ENCODE measurements around the gene CTDSPL.

DNA sequence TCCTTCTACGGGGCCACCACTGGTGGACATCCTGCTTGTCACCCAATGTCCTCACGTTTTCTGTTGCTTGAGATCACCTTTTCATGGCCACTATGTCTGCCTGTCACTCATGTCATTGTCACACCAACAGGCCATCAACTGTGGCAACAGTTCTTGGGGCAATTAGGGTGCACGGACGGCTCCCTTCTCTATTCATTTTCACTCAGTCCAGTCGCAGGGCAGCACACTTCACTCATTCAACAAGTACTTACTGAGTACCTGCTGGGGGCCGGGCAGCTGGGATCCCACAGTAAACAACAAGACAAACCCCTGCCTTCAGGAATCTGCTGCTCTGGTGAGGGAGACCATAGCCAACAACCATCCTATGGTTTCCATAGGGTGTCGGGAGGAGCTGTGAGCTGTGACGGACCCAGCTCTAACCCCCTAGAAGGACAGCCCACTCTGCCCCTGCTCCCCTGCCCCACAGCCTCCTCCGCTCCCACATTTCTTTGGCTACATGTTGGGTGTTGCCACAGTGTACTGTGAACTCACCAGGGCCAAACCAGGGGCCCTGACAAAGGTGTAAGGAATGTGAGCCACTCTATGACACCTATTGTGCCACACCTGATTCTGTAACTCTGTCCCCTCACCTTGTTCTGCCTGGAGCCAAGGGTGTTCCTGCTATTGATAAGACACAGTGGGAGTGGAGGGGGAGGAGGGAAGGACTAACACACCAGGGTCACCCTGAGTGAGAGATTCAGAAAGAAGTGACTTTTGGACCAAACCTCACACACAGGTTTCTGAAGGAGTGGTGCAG, 130.8 kb downstream of the CTDSPL start:
- TF ChIP-seq, protein P1, sequence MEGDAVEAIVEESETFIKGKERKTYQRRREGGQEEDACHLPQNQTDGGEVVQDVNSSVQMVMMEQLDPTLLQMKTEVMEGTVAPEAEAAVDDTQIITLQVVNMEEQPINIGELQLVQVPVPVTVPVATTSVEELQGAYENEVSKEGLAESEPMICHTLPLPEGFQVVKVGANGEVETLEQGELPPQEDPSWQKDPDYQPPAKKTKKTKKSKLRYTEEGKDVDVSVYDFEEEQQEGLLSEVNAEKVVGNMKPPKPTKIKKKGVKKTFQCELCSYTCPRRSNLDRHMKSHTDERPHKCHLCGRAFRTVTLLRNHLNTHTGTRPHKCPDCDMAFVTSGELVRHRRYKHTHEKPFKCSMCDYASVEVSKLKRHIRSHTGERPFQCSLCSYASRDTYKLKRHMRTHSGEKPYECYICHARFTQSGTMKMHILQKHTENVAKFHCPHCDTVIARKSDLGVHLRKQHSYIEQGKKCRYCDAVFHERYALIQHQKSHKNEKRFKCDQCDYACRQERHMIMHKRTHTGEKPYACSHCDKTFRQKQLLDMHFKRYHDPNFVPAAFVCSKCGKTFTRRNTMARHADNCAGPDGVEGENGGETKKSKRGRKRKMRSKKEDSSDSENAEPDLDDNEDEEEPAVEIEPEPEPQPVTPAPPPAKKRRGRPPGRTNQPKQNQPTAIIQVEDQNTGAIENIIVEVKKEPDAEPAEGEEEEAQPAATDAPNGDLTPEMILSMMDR (IDR thresholded peaks at IDR 0.05; ENCODE audit: borderline replicate concordance, extremely low read depth, low read length, poor library complexity, severe bottlenecking), result no peak
- no peak for TF ChIP-seq EZH2 (IDR thresholded peaks at IDR 0.05; ENCODE audit: borderline replicate concordance, low read depth, low read length, severe bottlenecking)
